HG02763 (cell line): ENCODE results near the gene GPRASP1.
A peak's percentile ranks its signal among the peaks of the same experiment; 100 is the strongest.
"Not testable (repeated sequence)": the region's sequence is repeated elsewhere in the genome, so short reads cannot be mapped to it uniquely, and the experiment has no call there.

Experiments used
- ATAC-seq: cut with Tn5 transposase; IDR thresholded peaks from one replicate; pipeline ENCODE4 v1.9.1; 2021; ENCODE audit warnings: mild to moderate bottlenecking, moderate library complexity; ENCODE audit not compliant: unreplicated experiment

The GPRASP1 gene

GRCh38 chrX:102651242-102652011, at the start of gene GPRASP1:
Gene GPRASP1 (plus strand): TSS chrX:102651483. CDS start chrX:102653914, 2,431 bp downstream.
- ATAC-seq: no peak

- ATAC-seq: no peak
These were observed 47.0 kb upstream of the GPRASP1 start for GRCh38 chrX:102604327-102604726.

- no peak for ATAC-seq
These were observed 45.2 kb upstream of the GPRASP1 start for GRCh38 chrX:102606115-102606514.

- ATAC-seq: no peak
These were observed 40.4 kb upstream of the GPRASP1 start for GRCh38 chrX:102610905-102611304.

- ATAC-seq: no peak
These were observed 27.2 kb upstream of the GPRASP1 start for GRCh38 chrX:102624105-102624504.

- ATAC-seq: no peak
These were observed 23.6 kb upstream of the GPRASP1 start for GRCh38 chrX:102627640-102628039.

- no peak for ATAC-seq
These were observed 13.7 kb upstream of the GPRASP1 start for GRCh38 chrX:102637561-102637960.

GRCh38 chrX:102650903-102651241, 411 bp upstream of the GPRASP1 start:
- no peak for ATAC-seq

GRCh38 chrX:102652031-102652688, 877 bp downstream of the GPRASP1 start:
- peak; percentile 65 for ATAC-seq

GRCh38 chrX:102654696-102655095, 3.4 kb downstream of the GPRASP1 start:
- no peak for ATAC-seq

GRCh38 chrX:102658556-102658955, 7.3 kb downstream of the GPRASP1 start:
- no peak for ATAC-seq

GRCh38 chrX:102659790-102660757, 8.8 kb downstream of the GPRASP1 start:
- ATAC-seq: peak; percentile 98

- not testable (repeated sequence) for ATAC-seq
These were observed 12.5 kb downstream of the GPRASP1 start for GRCh38 chrX:102663820-102664219.

GRCh38 chrX:102667034-102667433, 15.8 kb downstream of the GPRASP1 start:
- ATAC-seq: not testable (repeated sequence)

GRCh38 chrX:102669526-102669925, 18.2 kb downstream of the GPRASP1 start:
- ATAC-seq: no peak

GRCh38 chrX:102672856-102673255, 21.6 kb downstream of the GPRASP1 start:
- ATAC-seq: no peak

GRCh38 chrX:102677479-102677878, 26.2 kb downstream of the GPRASP1 start:
- not testable (repeated sequence) for ATAC-seq

GRCh38 chrX:102684772-102685520, 33.7 kb downstream of the GPRASP1 start:
- no peak for ATAC-seq

- ATAC-seq: no peak
These were observed 43.5 kb downstream of the GPRASP1 start for GRCh38 chrX:102694749-102695148.

GRCh38 chrX:102696306-102696705, 45.0 kb downstream of the GPRASP1 start:
- ATAC-seq: no peak

- no peak for ATAC-seq
These were observed 46.2 kb downstream of the GPRASP1 start for GRCh38 chrX:102697494-102697893.
